ENCODE data around the gene ADAM8. TPM values are rescaled to one million over a fixed set of nuclear protein-coding genes. Genes with fewer than 3 reads are reported as not detected.

ADAM8 gene
- total and polyA plus RNA-seq, 2 of the 8 experiments (the other 6 are each of a cell fraction or from before 2014, with no cell fraction given) = 4.6 TPM

GRCh38 chr10:133311570-133311969 lies 34.9 kb upstream of the ADAM8 start (continued):
- TF ChIP-seq CHD7 (IDR thresholded peaks at IDR 0.05; ENCODE audit: insufficient replicate concordance, low read length) (no peak), ZNF274 (IDR thresholded peaks at IDR 0.05; ENCODE audit: borderline replicate concordance, extremely low read depth, low read length) (no peak), MAFK (IDR thresholded peaks at IDR 0.05; ENCODE audit: low read depth, low read length) (no peak), SP1 (IDR thresholded peaks at IDR 0.05; ENCODE audit: low read depth, low read length) (no peak), PHF8 (conservative IDR thresholded peaks at IDR 0.05; ENCODE audit: low read depth, low read length) (no peak), RXRA (IDR thresholded peaks at IDR 0.05; ENCODE audit: insufficient read depth, low read depth, low read length) (no peak), BACH1 (IDR thresholded peaks at IDR 0.05; ENCODE audit: low read length) (no peak)
